Endothelial cell of umbilical vein (primary cell): ENCODE measurements around the gene ARNT2. TPM values are rescaled to one million over a fixed set of nuclear protein-coding genes. Genes with fewer than 3 reads are reported as not detected.

Experiments
- BruUV-seq: library from RNA; stranded (reverse); fragments of 400-500 nt; replicated peaks from 2 replicates; lab custom pipeline; 2021; lab: Mats Ljungman, UMichigan
- CTCF ChIA-PET: fragments of 300-600, 350-600 bp; sonication (Branson Sonifier 250); formaldehyde crosslinking; loops from one replicate; lab custom pipeline; 2021; ENCODE audit warnings: antibody characterized with exemption, inconsistent platforms; lab: Charles Lee
- POLR2A ChIA-PET: fragments of 300-600, 350-600 bp; sonication (Branson Sonifier 250); formaldehyde crosslinking; loops from one replicate; lab custom pipeline; 2021; ENCODE audit warnings: antibody characterized with exemption, inconsistent platforms; lab: Charles Lee
- DNase-seq: peaks from one replicate; pipeline ENCODE4 v3.0.0-alpha.2; 2011; ENCODE audit warnings: low read depth, low spot score
- FAIRE-seq: peaks from 2 replicates; lab custom pipeline; 2011; peaks lifted over from hg19 to GRCh38; lab: Jason Lieb, UNC
- H2AFZ ChIP-seq: 2 replicates; pipeline ENCODE4 v1.6.0; 2012; ENCODE audit warnings: low read depth, low read length, control low read depth, inconsistent platforms
- H3K27ac ChIP-seq: 2 replicates; pipeline ENCODE4 v1.5.1; 2011; ENCODE audit warnings: low read depth, mild to moderate bottlenecking, control low read depth, low read length, moderate library complexity; ENCODE audit not compliant: insufficient read depth
- H3K27me3 ChIP-seq, 2 experiments: 2 replicates each; pipeline versions ENCODE4 v1.6.0 to v1.6.1; 2011; ENCODE audit warnings: low read length in 2 of 2, mixed read lengths in 1 of 2; ENCODE audit not compliant: control insufficient read depth in 2 of 2, insufficient read depth in 2 of 2
- H3K36me3 ChIP-seq, 2 experiments: 2 replicates in 1 of 2; 3 replicates in 1 of 2; pipeline ENCODE4 v1.5.1; 2011; ENCODE audit warnings: low read length in 2 of 2, mild to moderate bottlenecking in 1 of 2, moderate library complexity in 1 of 2; ENCODE audit not compliant: control insufficient read depth in 2 of 2, insufficient read depth in 2 of 2; ENCODE audit errors: extremely low read depth in 1 of 2
- H3K4me1 ChIP-seq: 3 replicates; pipeline ENCODE4 v1.5.1; 2011; ENCODE audit warnings: mild to moderate bottlenecking, low read length; ENCODE audit not compliant: control insufficient read depth, insufficient read depth; ENCODE audit errors: extremely low read depth
- H3K4me2 ChIP-seq: 2 replicates; pipeline ENCODE4 v1.6.1; 2011; ENCODE audit warnings: low read length, control low read depth, mixed read lengths; ENCODE audit not compliant: insufficient read depth
- H3K4me3 ChIP-seq, 3 experiments: fragments of 200-600 bp in 1 of 3; sonication (generic), shearing (Covaris generic) in 1 of 3; replicated peaks in 1 of 3; 2 replicates each; pipeline ENCODE4 v1.5.1; 2011 to 2016; ENCODE audit warnings: control low read depth in 3 of 3, low read length in 3 of 3, mild to moderate bottlenecking in 2 of 3, inconsistent platforms in 1 of 3, low read depth in 1 of 3, moderate library complexity in 1 of 3; ENCODE audit not compliant: insufficient read depth in 1 of 3
- H3K79me2 ChIP-seq: 2 replicates; pipeline ENCODE4 v1.6.0; 2012; ENCODE audit warnings: low read length, inconsistent platforms; ENCODE audit not compliant: control insufficient read depth, insufficient read depth
- H3K9ac ChIP-seq: replicated peaks from 2 replicates; pipeline ENCODE3; 2011; ENCODE audit warnings: low read length, control low read depth; ENCODE audit not compliant: insufficient read depth; ENCODE audit errors: extremely low read depth
- H3K9me1 ChIP-seq: replicated peaks from 3 replicates; pipeline ENCODE4 v1.6.0; 2011; ENCODE audit warnings: mild to moderate bottlenecking, low read length; ENCODE audit not compliant: control insufficient read depth, insufficient read depth; ENCODE audit errors: extremely low read depth
- H3K9me3 ChIP-seq: replicated peaks from 2 replicates; pipeline ENCODE4 v1.5.1; 2012; ENCODE audit warnings: low read length, inconsistent platforms; ENCODE audit not compliant: control insufficient read depth, insufficient read depth
- H4K20me1 ChIP-seq: replicated peaks from 2 replicates; pipeline ENCODE3; 2011; ENCODE audit warnings: mild to moderate bottlenecking, low read length; ENCODE audit not compliant: control insufficient read depth, insufficient read depth; ENCODE audit errors: extremely low read depth
- CTCF ChIP-seq, 2 donors: IDR thresholded peaks; 1 replicate in 1 of 2; 2 replicates in 1 of 2; pipeline ENCODE4 v1.5.1; 2011; ENCODE audit warnings: low read length in 2 of 2, mild to moderate bottlenecking in 2 of 2, moderate library complexity in 2 of 2, control low read depth in 1 of 2, inconsistent platforms in 1 of 2, low read depth in 1 of 2; ENCODE audit not compliant: insufficient read depth in 1 of 2; ENCODE audit errors: extremely low read depth in 1 of 2
- EZH2 ChIP-seq: IDR thresholded peaks from 2 replicates; pipeline ENCODE4 v1.6.1; 2012; ENCODE audit warnings: borderline replicate concordance, low read depth, mild to moderate bottlenecking, moderate library complexity, low read length, inconsistent platforms; ENCODE audit not compliant: severe bottlenecking
- GATA2 ChIP-seq: IDR thresholded peaks from 2 replicates; pipeline ENCODE4 v1.7.0; 2011; ENCODE audit warnings: low read depth, mild to moderate bottlenecking, moderate library complexity, mixed read lengths, low read length; ENCODE audit not compliant: insufficient read length, insufficient read depth
- JUN ChIP-seq: IDR thresholded peaks from 2 replicates; pipeline ENCODE4 v1.6.1; 2011; ENCODE audit warnings: borderline replicate concordance, low read depth; ENCODE audit not compliant: insufficient read length, insufficient read depth
- POLR2A ChIP-seq: IDR thresholded peaks from 2 replicates; pipeline ENCODE4 v1.6.1; 2012; ENCODE audit warnings: low read depth, mild to moderate bottlenecking, control low read depth, low read length
- POLR2AphosphoS5 ChIP-seq: IDR thresholded peaks from 2 replicates; pipeline ENCODE4 v1.6.1; 2012; ENCODE audit warnings: low read depth, mild to moderate bottlenecking, control low read depth, low read length, moderate library complexity; ENCODE audit not compliant: insufficient read depth
- dilution Hi-C: fragments of 300-500 bp; cut with MboI; formaldehyde crosslinking; loops from one replicate; pipeline ENCODE4 v1.15.0; 2019; ENCODE audit warnings: low sequenced_read_pairs; ENCODE audit not compliant: extremely low pct_ligation_motif_present
- intact Hi-C: fragments of 100-400 bp; cut with micrococcal nuclease; formaldehyde crosslinking; loops from one replicate; pipeline ENCODE4 v1.10.0; 2022
- polyA plus RNA-seq, 4 experiments: library from polyadenylated mRNA; depleted of rRNA in 3 of 4; stranded (reverse) in 3 of 4; unstranded in 1 of 4; fragments of >200 nt; gene quantifications; 2 replicates each; pipeline versions ENCODE4 v1.2.1 to v1.2.3, GENCODE V29; 2011 to 2012; ENCODE audit warnings: missing spikeins in 1 of 4
- total RNA-seq: library from RNA; stranded (reverse); gene quantifications from 2 replicates; pipeline ENCODE4 v1.2.3, GENCODE V29; 2021

The ARNT2 gene
- total and polyA plus RNA-seq, 2 donors (not counting 3 experiments of a cell fraction or from before 2014, with no cell fraction given): 0.03 to 0.20 TPM

GRCh38 chr15:80565988-80566387, 161.8 kb downstream of the ARNT2 start:
- Histone ChIP-seq H3K27me3 (peaks cover 0 to 5% of the 10 kb centered on the region in 2 experiments), H3K4me3 (no peak overlapping the region), H3K9me1 (no peaks in the 10 kb centered on the region), H3K9ac (no peak overlapping the region), H3K27ac (no peak overlapping the region), H3K4me1 (peaks cover 3% of the 10 kb centered on the region), H4K20me1 (no peaks in the 10 kb centered on the region), H3K79me2 (no peaks in the 10 kb centered on the region), H3K4me2 (no peak overlapping the region), H2AFZ (no peak overlapping the region), H3K36me3 (no peaks in the 10 kb centered on the region), H3K9me3 (no peaks in the 10 kb centered on the region)
- FAIRE-seq: no peak
- BruUV-seq: no TSS peak
- intact Hi-C loops: loop anchor here (2.0 kb wide), 1 partner anchor 95 kb away; no protein-coding TSS in a partner anchor
- no peak for DNase-seq
- dilution Hi-C loops: loop anchor here (25.0 kb wide), 1 partner anchor 146 kb away; no protein-coding TSS in a partner anchor
- ChIA-PET CTCF (interaction anchor here (1.1 to 8.5 kb wide), 9 partner anchors 8 to 700 kb away, joined by 3 to 828 read pairs (median 38); partner anchors contain the start of genes ABHD17C and CEMIP), POLR2A (no interaction called here)
- TF ChIP-seq CTCF (IDR thresholded peaks at IDR 0.05; ENCODE audit: extremely low read depth in 1 of 2, insufficient read depth in 1 of 2, low read depth in 1 of 2, low read length in 2 of 2): no peak
- TF ChIP-seq GATA2: no peak
- TF ChIP-seq POLR2A: no peak
- no peak for TF ChIP-seq JUN
- no peak for TF ChIP-seq POLR2AphosphoS5
- TF ChIP-seq EZH2: no peak
